Camera-type eye (tissue), 1 donor: ENCODE measurements around the gene HCCS. TPM values are rescaled to one million over a fixed set of nuclear protein-coding genes. Genes with fewer than 3 reads are reported as not detected.

Source experiments
- total RNA-seq: library from RNA; depleted of rRNA; stranded (reverse); fragments of >200 nt; gene quantifications from one replicate; pipeline ENCODE4 v1.2.3, GENCODE V29; 2014

The HCCS gene
- total RNA-seq: 17.4 TPM

DNA sequence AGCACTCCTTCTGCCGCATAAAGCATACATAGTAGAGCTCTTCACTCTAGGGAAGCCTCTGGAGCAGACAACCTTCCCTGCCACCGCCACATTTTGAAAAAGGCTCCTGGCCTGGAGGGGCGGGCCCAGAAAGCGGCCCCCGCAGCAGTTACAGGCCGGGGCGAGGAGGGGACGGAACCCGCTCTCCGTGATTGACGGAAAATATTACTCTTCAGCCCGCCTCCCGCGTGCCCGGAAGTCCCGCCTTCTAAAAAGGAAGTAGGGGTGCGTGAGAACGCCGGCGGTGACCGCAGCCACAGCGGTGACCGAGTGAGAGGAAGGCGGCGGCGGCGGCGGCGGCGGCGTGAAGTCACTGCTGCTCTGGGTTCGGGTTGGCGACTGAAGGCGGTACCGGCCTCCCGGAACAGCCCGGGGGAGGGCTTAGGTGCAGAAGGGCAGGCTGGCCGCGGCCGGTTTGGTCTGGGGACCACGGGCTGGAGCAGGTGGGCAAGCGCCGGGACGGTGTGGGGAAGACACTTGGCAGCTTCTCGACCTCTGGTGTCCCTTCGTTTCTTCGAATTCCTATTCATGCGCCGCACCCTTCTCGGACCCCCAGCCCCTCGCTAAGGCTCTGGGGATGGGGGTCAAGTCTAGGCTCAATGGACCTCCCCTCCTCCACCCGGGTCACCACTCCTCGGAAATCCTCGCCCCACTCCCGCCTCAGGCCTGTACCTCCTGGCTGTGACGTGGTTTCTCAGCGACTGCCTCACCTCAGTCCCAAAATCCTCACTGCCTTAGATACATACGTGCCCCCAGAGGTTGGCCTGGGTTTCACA lies at the start of gene HCCS:
Gene HCCS (plus strand): TSS at position 296 of the 815 bp plus-strand sequence. CDS start 729 bp downstream, outside the sequence.

Other genes with a start within 250 kb of the HCCS start
- gene AMELX, start 182.1 kb downstream of the HCCS start, total RNA-seq: not detected